ENCODE results near the gene NOXO1. TPM values are rescaled to one million over a fixed set of nuclear protein-coding genes. Genes with fewer than 3 reads are reported as not detected.

The NOXO1 gene
- total RNA-seq, 2 donors from 2014 or later = 0.30 TPM; not detected in 1

DNA sequence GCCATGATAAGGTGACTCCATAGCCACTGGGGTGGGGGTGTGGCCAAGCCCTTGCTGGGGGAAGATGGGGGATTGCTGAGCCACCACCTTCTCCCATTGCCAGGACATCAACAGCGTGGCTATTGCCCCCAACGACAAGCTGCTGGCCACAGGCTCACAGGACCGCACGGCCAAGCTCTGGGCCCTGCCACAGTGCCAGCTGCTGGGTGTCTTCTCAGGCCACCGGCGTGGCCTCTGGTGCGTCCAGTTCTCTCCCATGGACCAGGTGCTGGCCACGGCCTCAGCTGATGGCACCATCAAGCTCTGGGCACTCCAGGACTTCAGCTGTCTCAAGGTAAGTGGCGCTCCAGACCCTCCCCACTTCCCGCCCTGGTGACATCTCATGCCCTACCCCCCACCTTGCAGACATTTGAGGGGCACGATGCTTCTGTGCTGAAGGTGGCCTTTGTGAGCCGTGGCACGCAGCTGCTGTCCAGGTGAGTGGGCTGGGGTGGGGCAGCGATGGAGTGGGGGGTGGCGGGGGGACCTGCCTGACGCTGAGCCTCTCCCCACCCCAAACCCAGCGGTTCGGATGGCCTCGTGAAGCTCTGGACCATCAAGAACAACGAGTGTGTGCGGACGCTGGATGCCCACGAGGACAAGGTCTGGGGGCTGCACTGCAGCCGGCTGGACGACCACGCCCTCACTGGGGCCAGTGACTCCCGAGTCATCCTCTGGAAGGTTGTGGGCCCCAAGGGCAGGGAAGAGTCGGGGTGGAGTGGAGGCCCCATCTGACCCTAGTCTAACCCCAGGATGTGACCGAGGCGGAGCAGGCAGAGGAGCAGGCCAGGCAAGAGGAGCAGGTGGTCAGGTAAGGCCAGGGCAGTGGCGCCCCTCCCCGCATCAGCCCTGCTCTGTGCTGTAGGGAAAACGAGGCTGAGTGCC, 4.1 kb downstream of the NOXO1 start:
- Histone ChIP-seq H3K4me3 (no peak overlapping the region), H3K27me3 (peaks cover 7 to 9% of the 10 kb centered on the region in 2 donors), H3K9me3 (no peaks in the 10 kb centered on the region), H3K36me3 (peaks cover 47% of the 10 kb centered on the region), H3K27ac (no peak overlapping the region), H3K4me1 (peaks cover 0 to 37% of the 10 kb centered on the region in 2 donors)
- TF ChIP-seq, protein P1, sequence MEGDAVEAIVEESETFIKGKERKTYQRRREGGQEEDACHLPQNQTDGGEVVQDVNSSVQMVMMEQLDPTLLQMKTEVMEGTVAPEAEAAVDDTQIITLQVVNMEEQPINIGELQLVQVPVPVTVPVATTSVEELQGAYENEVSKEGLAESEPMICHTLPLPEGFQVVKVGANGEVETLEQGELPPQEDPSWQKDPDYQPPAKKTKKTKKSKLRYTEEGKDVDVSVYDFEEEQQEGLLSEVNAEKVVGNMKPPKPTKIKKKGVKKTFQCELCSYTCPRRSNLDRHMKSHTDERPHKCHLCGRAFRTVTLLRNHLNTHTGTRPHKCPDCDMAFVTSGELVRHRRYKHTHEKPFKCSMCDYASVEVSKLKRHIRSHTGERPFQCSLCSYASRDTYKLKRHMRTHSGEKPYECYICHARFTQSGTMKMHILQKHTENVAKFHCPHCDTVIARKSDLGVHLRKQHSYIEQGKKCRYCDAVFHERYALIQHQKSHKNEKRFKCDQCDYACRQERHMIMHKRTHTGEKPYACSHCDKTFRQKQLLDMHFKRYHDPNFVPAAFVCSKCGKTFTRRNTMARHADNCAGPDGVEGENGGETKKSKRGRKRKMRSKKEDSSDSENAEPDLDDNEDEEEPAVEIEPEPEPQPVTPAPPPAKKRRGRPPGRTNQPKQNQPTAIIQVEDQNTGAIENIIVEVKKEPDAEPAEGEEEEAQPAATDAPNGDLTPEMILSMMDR (IDR thresholded peaks at IDR 0.05) = no peak
- DNase-seq (ENCODE audit: low spot score) = no peak

DNA sequence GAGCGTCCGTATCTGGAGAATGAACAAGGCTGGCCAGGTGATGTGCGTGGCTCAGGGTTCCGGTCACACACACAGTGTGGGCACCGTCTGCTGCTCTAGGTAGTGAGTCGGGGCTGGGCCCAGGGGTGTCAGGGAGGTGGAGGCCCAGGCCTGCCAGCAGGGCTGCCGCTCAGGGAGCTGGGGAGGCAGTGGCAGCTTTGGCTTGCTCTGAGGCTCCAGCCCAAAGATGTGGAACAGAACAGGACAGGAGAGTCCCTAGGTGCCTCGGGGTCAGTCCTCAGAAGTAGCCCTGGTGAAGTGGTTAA, 5.1 kb downstream of the NOXO1 start:
- Histone ChIP-seq H3K27me3 (peaks cover 7 to 9% of the 10 kb centered on the region in 2 donors), H3K4me3 (no peak overlapping the region), H3K9me3 (no peaks in the 10 kb centered on the region), H3K36me3 (peaks cover 47% of the 10 kb centered on the region), H3K27ac (no peak overlapping the region), H3K4me1 (peaks cover 0 to 41% of the 10 kb centered on the region in 2 donors)
- no peak for DNase-seq (ENCODE audit: low spot score)
- TF ChIP-seq, protein P1 (IDR thresholded peaks at IDR 0.05) = no peak

DNA sequence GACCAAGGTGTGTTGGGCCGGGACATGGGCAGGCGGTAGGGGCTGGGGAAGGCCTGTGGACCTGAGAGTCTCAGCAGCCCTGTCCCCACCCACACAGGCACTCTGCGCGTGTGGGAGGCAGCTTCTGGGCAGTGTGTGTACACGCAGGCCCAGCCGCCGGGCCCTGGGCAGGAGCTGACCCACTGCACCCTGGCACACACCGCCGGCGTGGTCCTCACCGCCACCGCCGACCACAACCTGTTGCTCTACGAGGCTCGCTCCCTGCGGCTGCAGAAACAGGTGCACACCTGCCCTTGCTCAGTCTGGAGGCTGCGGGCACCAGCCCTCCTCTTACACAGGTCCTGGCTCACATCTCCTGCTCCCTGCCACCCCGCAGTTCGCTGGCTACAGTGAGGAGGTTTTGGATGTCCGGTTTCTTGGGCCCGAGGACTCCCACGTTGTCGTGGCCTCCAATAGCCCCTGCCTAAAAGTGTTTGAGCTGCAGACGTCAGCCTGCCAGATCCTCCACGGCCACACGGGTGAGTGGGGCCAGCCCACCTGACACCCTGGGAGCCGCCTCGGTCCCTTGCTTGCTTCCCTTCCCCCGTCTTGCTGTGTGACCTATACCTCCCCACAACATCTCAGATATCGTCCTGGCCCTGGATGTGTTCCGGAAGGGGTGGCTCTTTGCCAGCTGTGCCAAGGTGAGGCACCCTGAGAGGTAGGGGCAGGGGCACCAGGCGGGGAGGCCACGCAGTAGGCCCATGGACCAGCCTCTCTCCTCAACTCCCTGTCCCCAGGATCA, 5.6 kb downstream of the NOXO1 start:
- no peaks in the 10 kb centered on the region for H3K9me3 ChIP-seq
- no peak overlapping the region for H3K4me3 ChIP-seq
- H3K36me3 ChIP-seq = peaks cover 47% of the 10 kb centered on the region
- no peak for DNase-seq (ENCODE audit: low spot score)
- peaks cover 0 to 44% of the 10 kb centered on the region in 2 donors for H3K4me1 ChIP-seq
- H3K27ac ChIP-seq = no peak overlapping the region
- H3K27me3 ChIP-seq = peaks cover 7% of the 10 kb centered on the region in 2 donors
- TF ChIP-seq, protein P1 (IDR thresholded peaks at IDR 0.05) = no peak

DNA sequence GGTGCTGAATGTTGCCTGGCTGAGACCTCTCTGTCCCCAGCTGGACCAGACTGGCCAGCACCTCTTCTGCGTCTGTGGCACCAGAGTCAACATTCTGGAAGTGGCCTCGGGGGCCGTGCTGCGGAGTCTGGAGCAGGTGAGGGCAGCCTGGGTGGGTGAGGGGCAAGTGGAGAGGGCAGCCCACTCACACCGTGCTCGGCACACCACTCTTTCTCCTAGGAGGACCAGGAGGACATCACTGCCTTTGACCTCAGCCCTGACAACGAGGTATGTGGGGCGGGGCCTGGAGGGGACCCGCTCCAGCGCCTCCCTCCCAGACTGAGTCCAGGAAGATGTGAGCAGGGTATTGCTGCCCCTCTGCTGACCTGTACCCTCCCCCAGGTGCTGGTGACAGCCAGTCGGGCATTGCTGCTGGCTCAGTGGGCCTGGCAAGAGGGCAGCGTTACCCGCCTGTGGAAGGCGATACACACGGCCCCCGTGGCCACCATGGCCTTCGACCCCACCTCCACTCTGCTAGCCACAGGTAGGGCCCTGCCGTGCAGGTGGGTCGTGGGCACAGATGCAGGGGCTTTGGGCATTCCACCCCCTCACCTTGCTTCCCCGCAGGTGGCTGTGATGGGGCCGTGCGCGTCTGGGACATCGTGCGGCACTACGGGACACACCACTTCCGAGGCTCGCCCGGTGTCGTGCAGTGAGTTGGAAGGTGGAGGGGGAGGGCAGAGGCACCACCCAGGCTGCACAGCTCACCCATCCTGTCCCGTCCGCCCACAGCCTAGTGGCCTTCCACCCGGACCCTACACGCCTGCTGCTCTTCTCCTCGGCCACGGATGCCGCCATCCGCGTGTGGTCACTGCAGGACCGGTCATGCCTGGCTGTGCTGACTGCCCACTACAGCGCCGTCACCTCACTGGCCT, 6.9 kb downstream of the NOXO1 start:
- H3K36me3 ChIP-seq = peaks cover 47% of the 10 kb centered on the region
- DNase-seq (ENCODE audit: low spot score) = no peak

More for the DNA sequence above, 6.9 kb downstream of the NOXO1 start:
- TF ChIP-seq, protein P1 (IDR thresholded peaks at IDR 0.05) = no peak
- H3K27ac ChIP-seq = no peak overlapping the region
- H3K27me3 ChIP-seq = peaks cover 3 to 7% of the 10 kb centered on the region in 2 donors
- no peaks in the 10 kb centered on the region for H3K9me3 ChIP-seq
- H3K4me3 ChIP-seq = no peak overlapping the region
- peaks cover 0 to 34% of the 10 kb centered on the region in 2 donors for H3K4me1 ChIP-seq
